ENCODE measurements around the gene MTPN.

The MTPN gene

GRCh38 chr7:135981958-135982646 is 4.9 kb upstream of the MTPN start:
- no peak for DNase-seq

- no peak for DNase-seq
Measured at GRCh38 chr7:135980665-135981180, 3.6 kb upstream of the MTPN start.

GRCh38 chr7:135980012-135980551 is 2.9 kb upstream of the MTPN start:
- no peak for DNase-seq

DNA sequence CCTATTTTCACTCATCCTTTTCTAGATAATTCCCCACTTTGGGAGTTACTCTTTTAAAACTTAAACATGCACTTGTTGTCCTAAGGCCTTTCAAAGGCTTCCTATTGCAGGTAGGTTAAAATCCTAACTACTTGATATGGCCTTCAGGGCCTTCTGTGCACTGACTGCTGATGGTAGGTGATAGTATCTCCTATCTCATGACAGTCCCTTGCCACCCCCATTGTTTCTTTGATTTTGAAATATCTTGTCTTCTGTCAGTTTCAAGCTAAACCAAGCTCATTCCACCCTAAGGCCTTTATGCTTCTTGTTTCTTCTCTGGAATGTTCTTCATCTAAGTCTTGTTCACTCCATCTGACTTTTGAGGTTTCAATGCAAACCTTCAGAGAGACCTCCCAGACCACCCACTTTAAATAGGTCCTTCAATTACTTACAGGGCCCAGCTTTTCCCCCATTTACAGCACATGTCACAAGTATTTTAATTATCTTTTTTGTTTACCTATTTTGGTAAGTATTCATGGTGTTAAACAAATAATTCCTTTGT is 2.4 kb upstream of the MTPN start:
- no peak for DNase-seq

- DNase-seq, result no peak
Measured at GRCh38 chr7:135978624-135979023, 1.5 kb upstream of the MTPN start.

DNA sequence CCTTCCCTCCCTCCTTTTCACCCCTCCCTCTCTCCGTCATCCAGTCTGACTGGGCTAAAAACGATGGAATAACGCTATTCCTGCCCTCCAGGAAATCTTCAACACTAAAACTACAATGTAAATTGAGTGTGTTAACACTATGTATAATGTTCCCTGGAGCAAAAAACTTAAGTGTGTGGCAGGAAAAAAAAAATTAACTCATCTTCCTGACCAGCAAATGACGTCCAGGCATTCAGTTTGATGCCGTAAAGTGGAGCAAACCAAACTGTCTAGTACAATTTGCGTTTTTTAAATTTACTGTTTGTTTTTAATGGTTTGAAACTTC is 545 bp upstream of the MTPN start:
- no peak for DNase-seq

DNA sequence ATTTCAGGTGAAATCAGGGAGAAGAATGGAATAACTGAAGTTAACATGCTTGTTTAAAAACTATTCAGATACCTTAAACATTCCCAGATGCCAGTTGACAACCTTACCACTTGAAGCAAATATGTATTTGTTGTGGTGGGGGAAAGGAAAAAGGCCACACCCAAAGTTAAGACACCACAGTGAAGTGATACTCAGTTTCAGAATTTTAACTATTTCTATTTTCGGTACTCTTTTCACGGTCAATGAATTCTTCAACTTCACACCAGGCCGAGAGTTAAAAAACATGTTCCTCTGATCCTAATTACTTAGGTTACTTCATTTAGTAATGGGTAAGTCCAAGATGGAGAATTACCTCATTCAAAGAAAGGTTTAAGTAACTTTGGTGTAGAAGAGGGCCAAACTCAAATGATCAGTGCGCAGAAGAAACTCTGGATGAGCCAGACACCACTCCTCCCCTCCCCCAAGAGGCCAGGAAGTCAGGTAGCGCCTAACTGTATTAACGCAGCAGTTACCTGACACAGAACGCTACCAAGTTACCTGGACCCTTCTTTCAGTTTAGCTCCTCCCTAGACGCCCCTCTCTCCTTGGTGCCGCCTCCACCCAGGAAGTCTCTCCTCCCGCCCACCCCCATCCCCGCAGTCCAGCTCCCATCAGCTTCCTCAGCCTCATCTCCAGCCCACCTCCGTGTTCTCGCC is 700 bp downstream of the MTPN start:
- DNase-seq, result no peak

DNA sequence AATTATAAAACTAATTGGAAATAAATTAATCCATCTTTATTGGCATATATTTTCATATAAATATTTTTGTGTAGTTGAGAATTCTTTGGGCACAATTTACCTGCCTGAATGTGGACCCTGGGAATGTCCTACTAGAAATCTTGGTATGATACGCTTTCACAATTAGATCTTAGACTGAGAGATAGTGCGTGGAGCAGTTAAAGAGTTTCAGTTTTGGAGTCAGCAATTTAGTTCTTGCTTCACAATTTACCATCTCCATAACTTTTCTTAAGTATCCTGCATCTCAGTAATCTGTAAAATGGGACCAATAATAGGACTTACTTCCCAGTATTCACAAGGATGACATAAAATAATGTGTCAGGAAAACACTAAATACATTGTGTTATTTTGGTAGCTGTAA is 2.0 kb downstream of the MTPN start:
- no peak for DNase-seq

DNA sequence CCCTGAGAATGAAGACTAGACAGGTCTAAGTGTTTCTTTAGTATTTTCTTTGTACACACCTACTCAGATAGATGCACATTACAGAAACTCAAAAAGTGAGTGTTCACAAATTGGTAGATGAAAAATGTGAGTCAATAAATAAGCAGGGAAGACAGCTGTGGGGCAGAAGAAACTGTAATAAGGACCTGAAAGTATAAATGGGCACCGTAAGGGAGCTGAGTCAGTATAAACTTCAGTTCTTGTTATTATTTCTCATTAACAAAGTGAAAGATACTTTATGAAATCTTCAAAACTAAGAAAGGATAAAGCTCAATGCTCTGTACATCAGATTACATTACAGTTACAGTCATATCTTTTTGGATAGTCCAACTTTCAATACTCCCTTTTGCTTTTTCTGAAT is 2.5 kb downstream of the MTPN start:
- DNase-seq, result no peak

DNA sequence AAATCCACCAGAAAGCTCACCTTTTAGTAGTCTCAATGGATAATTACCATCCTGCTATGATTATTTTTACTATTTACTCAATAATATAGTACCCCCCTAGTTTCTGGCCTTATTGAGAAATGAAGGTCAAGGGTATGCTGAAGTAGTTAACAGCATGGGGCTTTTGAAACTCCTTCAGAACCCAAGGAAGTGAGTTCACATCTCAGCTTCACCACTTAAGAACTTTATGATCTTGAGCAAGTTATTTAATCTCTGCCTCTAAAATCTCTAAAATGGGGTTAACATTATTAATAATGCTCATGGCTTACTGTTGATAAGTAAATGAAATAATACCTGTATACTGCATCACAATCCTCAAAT is 5.8 kb downstream of the MTPN start:
- DNase-seq, result no peak

- no peak for DNase-seq
Measured at GRCh38 chr7:135970682-135971365, 6.3 kb downstream of the MTPN start.

- DNase-seq, result no peak
Measured at GRCh38 chr7:135970045-135970444, 7.1 kb downstream of the MTPN start.

GRCh38 chr7:135966341-135967043 is 10.7 kb downstream of the MTPN start:
- no peak for DNase-seq

DNA sequence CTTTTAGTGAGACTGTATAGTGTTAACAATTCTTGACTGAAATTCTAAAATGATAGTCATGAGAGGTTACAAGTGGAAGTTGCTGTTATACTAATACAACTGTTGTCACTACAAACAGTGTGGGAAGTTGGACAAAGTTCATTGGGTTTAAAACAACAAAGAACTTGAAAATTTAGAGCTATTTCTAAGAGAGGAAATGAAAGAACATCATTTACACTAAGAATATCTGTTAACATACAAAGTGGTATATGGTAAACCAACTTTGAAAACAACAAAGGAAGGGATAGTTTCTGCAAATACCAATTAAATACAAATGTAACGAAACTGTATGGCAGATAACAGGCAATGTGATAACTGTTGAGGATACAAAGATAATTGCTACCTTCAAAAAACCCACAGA is 11.6 kb downstream of the MTPN start:
- DNase-seq, result no peak

DNA sequence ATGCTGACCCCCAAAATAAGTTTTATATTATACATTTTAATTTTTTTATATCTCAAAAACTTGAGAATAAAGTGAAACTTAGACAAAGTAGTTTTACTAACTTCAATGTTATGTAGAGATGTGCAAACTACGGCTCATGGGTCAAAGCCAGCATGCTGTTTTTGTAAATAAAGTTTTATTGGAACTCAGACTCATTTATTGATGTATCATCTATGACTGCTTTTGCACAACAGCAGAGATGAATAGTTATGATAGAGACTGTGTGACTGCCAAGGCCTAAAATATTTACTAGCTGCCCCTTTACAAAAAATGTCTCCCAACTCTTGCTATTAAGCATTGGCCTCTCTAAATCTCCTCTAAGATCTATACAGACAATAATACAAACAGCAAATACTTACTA is 12.4 kb downstream of the MTPN start:
- DNase-seq, result no peak

DNA sequence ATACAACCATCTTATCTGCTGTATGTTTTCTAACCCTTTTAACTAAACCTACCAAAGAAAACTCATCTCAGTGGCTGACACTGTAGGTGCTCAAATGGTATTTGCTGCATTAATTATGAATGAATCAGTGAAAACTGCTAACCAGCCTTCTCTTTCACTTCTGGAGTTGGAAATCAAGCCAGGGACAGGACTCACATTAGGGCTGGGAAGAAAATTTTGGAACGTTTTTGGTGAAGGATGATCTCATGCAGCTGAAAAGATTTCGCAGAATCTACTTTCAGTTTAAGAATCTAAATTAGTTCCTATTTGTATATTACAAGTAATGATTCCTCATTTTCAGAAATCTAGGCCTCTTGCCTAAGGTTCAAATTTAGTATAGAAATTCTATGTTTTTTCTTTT is 12.9 kb downstream of the MTPN start:
- no peak for DNase-seq

DNA sequence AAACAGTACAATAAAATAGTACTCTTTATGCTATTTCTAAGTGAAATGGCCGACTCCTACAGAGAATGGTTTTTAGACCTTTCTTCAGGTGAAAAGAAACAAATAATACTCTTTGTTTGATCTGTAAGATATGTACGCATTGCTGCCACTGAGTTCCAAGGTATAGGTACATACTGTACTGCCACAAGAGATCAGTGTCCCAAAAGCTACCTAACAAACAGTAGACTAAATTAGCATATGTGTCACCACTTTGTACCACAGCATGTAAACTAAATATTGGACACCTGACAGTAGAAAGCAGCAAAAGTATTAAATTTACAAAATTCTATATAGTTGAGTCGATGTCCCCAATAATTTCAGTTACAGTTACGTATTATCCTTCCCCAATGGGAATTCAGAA is 14.4 kb downstream of the MTPN start:
- DNase-seq, result no peak

GRCh38 chr7:135960709-135961451 is 16.3 kb downstream of the MTPN start:
- DNase-seq, result no peak

DNA sequence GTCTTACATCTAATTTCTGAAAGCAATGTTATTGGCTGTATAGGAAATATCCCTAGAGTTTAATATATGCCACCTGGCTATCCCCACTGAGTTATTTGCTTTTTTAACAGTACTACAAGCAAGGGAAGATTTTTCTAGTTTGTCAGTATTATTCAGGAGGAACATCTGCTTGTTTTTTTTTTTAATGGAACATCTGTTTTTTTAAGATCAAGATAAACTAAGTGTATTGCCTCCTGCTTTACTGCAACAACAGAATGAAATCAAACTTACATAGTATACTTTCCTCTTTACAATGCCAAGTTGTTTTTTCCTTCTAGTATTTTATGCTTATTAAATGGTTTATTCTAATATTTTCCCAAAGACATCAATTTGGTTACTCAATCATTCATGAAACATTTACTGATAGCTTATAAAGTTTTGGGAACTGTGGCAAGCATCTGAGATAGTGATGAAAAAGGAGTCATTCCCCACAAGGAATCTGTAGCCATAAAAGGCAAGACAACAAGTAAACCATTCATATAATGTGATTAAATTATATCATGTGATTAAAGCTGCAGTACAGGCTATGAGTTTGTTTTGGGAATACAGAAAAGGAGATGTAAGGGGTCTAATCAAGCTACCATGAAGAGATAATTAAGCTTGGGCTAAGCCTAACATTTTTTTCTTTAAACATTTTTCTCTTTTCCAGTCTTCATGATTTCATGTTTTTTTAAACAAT is 17.4 kb downstream of the MTPN start:
- DNase-seq, result no peak

DNA sequence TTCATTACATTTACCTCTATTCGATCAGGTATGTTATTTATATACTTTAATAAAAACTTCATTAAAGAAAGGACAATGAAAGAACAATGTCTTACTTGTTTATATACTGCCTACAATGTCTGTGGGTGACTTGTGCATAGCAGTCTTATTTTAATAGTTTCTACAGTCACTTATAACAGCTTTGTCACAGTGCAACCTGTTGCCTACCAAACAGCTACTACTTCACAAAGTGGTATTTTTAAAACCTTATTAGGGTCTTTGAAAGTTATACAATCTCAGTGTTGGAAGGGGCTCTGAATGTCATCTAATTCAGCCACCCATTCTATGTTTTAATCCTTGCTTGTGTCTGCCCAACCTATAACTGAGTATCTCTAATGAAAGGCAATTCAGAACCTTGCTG is 19.0 kb downstream of the MTPN start:
- no peak for DNase-seq

GRCh38 chr7:135957627-135958026 is 19.5 kb downstream of the MTPN start:
- no peak for DNase-seq

GRCh38 chr7:135956393-135956792 is 20.8 kb downstream of the MTPN start:
- no peak for DNase-seq

Data from NCI-H2227 treated with DMSO at 0.1 percent for 48 hours (cell line).